IMR-90 (cell line): ENCODE results near the gene FAM151B. TPM values are rescaled to one million over a fixed set of nuclear protein-coding genes. Genes with fewer than 3 reads are reported as not detected.
"Not testable (repeated sequence)": the region's sequence is repeated elsewhere in the genome, so short reads cannot be mapped to it uniquely, and the experiment has no call there.

Experiments used
- ATAC-seq: fragments of 200-7000 bp; cut with Tn5 transposase; 2 replicates; pipeline ENCODE4 v1.9.1; 2020; ENCODE audit warnings: low read depth, mild to moderate bottlenecking, moderate library complexity
- BruUV-seq: library from RNA; stranded (reverse); fragments of 400-500 nt; replicated peaks from 2 replicates; lab custom pipeline; 2021; lab: Mats Ljungman, UMichigan
- CTCF ChIA-PET: fragments of 300-600 bp; formaldehyde crosslinking; extraction: SDS; loops from one replicate; lab custom pipeline; 2021; ENCODE audit warnings: antibody characterized with exemption; lab: Yijun Ruan, JAX
- POLR2A ChIA-PET: fragments of 300-600 bp; sonication (Branson Sonifier 250); formaldehyde crosslinking; loops from one replicate; lab custom pipeline; 2022; ENCODE audit warnings: antibody characterized with exemption; ENCODE audit not compliant: unreplicated experiment; lab: Charles Lee
- DNase-seq: peaks from one replicate; pipeline ENCODE4 v3.0.0; 2013
- H2AFZ ChIP-seq: replicated peaks from 2 replicates; pipeline ENCODE3; 2013; ENCODE audit warnings: low read length, mild to moderate bottlenecking; ENCODE audit not compliant: poor library complexity
- H2AK5ac ChIP-seq: 2 replicates; pipeline ENCODE4 v1.6.1; 2013; ENCODE audit warnings: low read depth, low read length, inconsistent platforms
- H2AK9ac ChIP-seq: replicated peaks from 2 replicates; pipeline ENCODE3; 2013; ENCODE audit warnings: mild to moderate bottlenecking, low read depth, low read length, moderate library complexity; ENCODE audit not compliant: poor library complexity
- H2BK120ac ChIP-seq: 2 replicates; pipeline ENCODE4 v1.6.1; 2013; ENCODE audit warnings: low read depth, low read length, inconsistent platforms
- H2BK15ac ChIP-seq: 3 replicates; pipeline ENCODE4 v1.6.1; 2013; ENCODE audit warnings: low read depth, low read length, inconsistent platforms
- H2BK20ac ChIP-seq: 2 replicates; pipeline ENCODE4 v1.6.1; 2013; ENCODE audit warnings: low read depth, mild to moderate bottlenecking, inconsistent platforms, low read length, moderate library complexity
- H2BK5ac ChIP-seq: 2 replicates; pipeline ENCODE4 v1.6.1; 2013; ENCODE audit warnings: mild to moderate bottlenecking, low read depth, low read length, inconsistent platforms; ENCODE audit not compliant: poor library complexity, severe bottlenecking
- H3K14ac ChIP-seq: replicated peaks from 2 replicates; pipeline ENCODE4 v1.6.1; 2013; ENCODE audit warnings: low read depth, low read length, inconsistent platforms
- H3K18ac ChIP-seq: 2 replicates; pipeline ENCODE4 v1.6.1; 2013; ENCODE audit warnings: low read depth, low read length, control low read depth
- H3K23ac ChIP-seq: 2 replicates; pipeline ENCODE4 v1.6.1; 2013; ENCODE audit warnings: low read depth, low read length, inconsistent platforms
- H3K27ac ChIP-seq: 2 replicates; pipeline ENCODE4 v1.5.1; 2013; ENCODE audit warnings: mild to moderate bottlenecking, control low read depth, low read length; ENCODE audit not compliant: insufficient read depth
- H3K27me3 ChIP-seq: 2 replicates; pipeline ENCODE4 v1.6.1; 2013; ENCODE audit warnings: low read length; ENCODE audit not compliant: control insufficient read depth, insufficient read depth
- H3K36me3 ChIP-seq: 2 replicates; pipeline ENCODE4 v1.6.1; 2013; ENCODE audit warnings: low read length, mixed read lengths; ENCODE audit not compliant: control insufficient read depth, insufficient read depth
- H3K4ac ChIP-seq: 2 replicates; pipeline ENCODE4 v1.6.1; 2013; ENCODE audit warnings: low read depth, low read length, inconsistent platforms
- H3K4me1 ChIP-seq: 2 replicates; pipeline ENCODE4 v1.6.1; 2013; ENCODE audit warnings: low read length, mixed read lengths; ENCODE audit not compliant: control insufficient read depth, insufficient read depth
- H3K4me2 ChIP-seq: 2 replicates; pipeline ENCODE4 v1.6.1; 2013; ENCODE audit warnings: low read depth, mild to moderate bottlenecking, control low read depth, low read length, moderate library complexity
- H3K4me3 ChIP-seq: 2 replicates; pipeline ENCODE4 v1.5.1; 2013; ENCODE audit warnings: low read depth, mild to moderate bottlenecking, control low read depth, low read length, moderate library complexity; ENCODE audit not compliant: insufficient read depth
- H3K56ac ChIP-seq: 2 replicates; pipeline ENCODE4 v1.6.1; 2013; ENCODE audit warnings: low read length, inconsistent platforms; ENCODE audit not compliant: insufficient read depth; ENCODE audit errors: extremely low read depth
- H3K79me1 ChIP-seq, 2 experiments: 2 replicates each; pipeline ENCODE4 v1.6.1; 2013; ENCODE audit warnings: low read length in 2 of 2, inconsistent platforms in 1 of 2, low read depth in 1 of 2
- H3K9ac ChIP-seq: 2 replicates; pipeline ENCODE4 v1.6.1; 2013; ENCODE audit warnings: low read depth, low read length, control low read depth
- H3K9me1 ChIP-seq: 2 replicates; pipeline ENCODE4 v1.6.1; 2013; ENCODE audit warnings: low read length, inconsistent platforms; ENCODE audit not compliant: insufficient read depth
- H3K9me3 ChIP-seq: 2 replicates; pipeline ENCODE4 v1.6.1; 2013; ENCODE audit warnings: low read length; ENCODE audit not compliant: control insufficient read depth, insufficient read depth
- H4K20me1 ChIP-seq: 2 replicates; pipeline ENCODE4 v1.6.1; 2013; ENCODE audit warnings: low read length, inconsistent platforms; ENCODE audit not compliant: insufficient read depth
- H4K5ac ChIP-seq: 2 replicates; pipeline ENCODE4 v1.6.1; 2013; ENCODE audit warnings: mild to moderate bottlenecking, low read depth, low read length, control low read depth
- H4K8ac ChIP-seq, 2 experiments: 2 replicates each; pipeline ENCODE4 v1.6.1; 2013; ENCODE audit warnings: low read depth in 2 of 2, low read length in 2 of 2, control low read depth in 1 of 2, inconsistent platforms in 1 of 2
- H4K91ac ChIP-seq: 2 replicates; pipeline ENCODE4 v1.6.1; 2013; ENCODE audit warnings: low read depth, low read length, inconsistent platforms; ENCODE audit not compliant: insufficient read depth
- FOS ChIP-seq: fragments of 150-350 bp; IDR thresholded peaks from 2 replicates; pipeline ENCODE4 v1.6.1; 2016; ENCODE audit warnings: low read depth, low read length
- MAFK ChIP-seq: IDR thresholded peaks from 2 replicates; pipeline ENCODE4 v1.6.1; 2012; ENCODE audit warnings: low read depth, low read length, improper control_type of control experiment
- MXI1 ChIP-seq: IDR thresholded peaks from 2 replicates; pipeline ENCODE4 v1.6.1; 2012; ENCODE audit warnings: low read depth, mild to moderate bottlenecking, low read length, moderate library complexity, borderline replicate concordance
- RAD21 ChIP-seq: IDR thresholded peaks from 2 replicates; pipeline ENCODE4 v1.6.1; 2012; ENCODE audit warnings: low read length, improper control_type of control experiment
- WGBS, 2 experiments: methylation state at CpG; one replicate each; pipeline versions ENCODE4 v1.1.5 to v1.1.7; 2013; ENCODE audit warnings: missing lambda C conversion rate in 2 of 2; ENCODE audit not compliant: insufficient read length in 1 of 2; ENCODE audit errors: extremely low coverage in 2 of 2; 5-methylcytosine and 5-hydroxymethylcytosine counted together
- dilution Hi-C: fragments of 300-500 bp; cut with HindIII; formaldehyde crosslinking; loops from one replicate; pipeline ENCODE4 v1.14.3; 2018; ENCODE audit warnings: low sequenced_read_pairs; ENCODE audit not compliant: unreplicated experiment
- in situ Hi-C: fragments of 300-500 bp; cut with MboI; formaldehyde crosslinking; loops from 3 replicates; pipeline ENCODE4 v1.14.3; 2019; ENCODE audit warnings: low sequenced_read_pairs, inconsistent platforms, mixed read lengths
- intact Hi-C: fragments of 100-400 bp; cut with micrococcal nuclease; formaldehyde crosslinking; loops from 2 replicates; pipeline ENCODE4 v1.10.0; 2022
- polyA plus RNA-seq, 3 experiments: library from polyadenylated mRNA; depleted of rRNA; stranded (reverse); fragments of >200 nt; gene quantifications; 2 replicates each; pipeline ENCODE4 v1.2.3, GENCODE V29; 2012; ENCODE audit warnings: low replicate concordance in 1 of 3
- total RNA-seq: library from RNA; depleted of rRNA; stranded (reverse); fragments of >200 nt; gene quantifications from 2 replicates; pipeline ENCODE4 v1.2.3, GENCODE V29; 2012
- TF ChIP-seq, protein P1 (sequence below): fragments of 150-350 bp; IDR thresholded peaks from 2 replicates; pipeline ENCODE4 v1.6.1; 2017; ENCODE audit warnings: mild to moderate bottlenecking, antibody characterized with exemption, low read length, low read depth
- TF ChIP-seq, protein P2 (sequence below): fragments of 150-350 bp; IDR thresholded peaks from 2 replicates; pipeline ENCODE4 v1.6.1; 2016; ENCODE audit warnings: low read depth, mild to moderate bottlenecking, low read length, moderate library complexity, borderline replicate concordance

Gene FAM151B
- total and polyA plus RNA-seq, 2 of the 4 experiments (the other 2 are of a cell fraction): 1.0 to 2.9 TPM

DNA sequence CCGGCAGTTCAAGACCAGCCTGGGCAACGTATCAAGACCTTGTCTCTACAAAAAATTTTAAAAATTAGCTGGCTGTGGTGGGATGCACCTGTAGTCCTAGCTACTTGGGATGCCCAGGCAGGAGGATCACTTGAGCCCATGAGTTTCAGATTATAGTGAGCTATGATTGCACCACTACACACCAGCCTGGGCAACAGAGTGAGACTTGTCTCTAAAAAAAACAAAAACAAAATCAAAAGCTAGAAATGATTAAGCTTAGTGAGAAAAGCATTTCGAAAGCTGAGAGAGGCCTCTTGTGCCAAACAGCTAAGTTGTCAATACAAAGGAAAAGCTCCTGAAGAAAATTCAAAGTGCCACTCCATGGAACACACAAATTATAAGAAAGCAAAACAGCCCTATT lies 4.8 kb downstream of the FAM151B start:
- H2BK5ac ChIP-seq: no peak overlapping the region
- H3K27ac ChIP-seq: no peak overlapping the region
- H2AK5ac ChIP-seq: no peak overlapping the region
- no peak overlapping the region for H3K18ac ChIP-seq
- H4K5ac ChIP-seq: no peak overlapping the region
- H3K56ac ChIP-seq: no peak overlapping the region
- WGBS, 2 experiments: 80% methylated on average over 2 of the region's 3 CpGs; no CpG with 5 or more reads in 1 of the 2 experiments
- peaks cover 2% of the 10 kb centered on the region; the same call in 1 of the 2 replicates for H3K4me1 ChIP-seq
- H3K4me3 ChIP-seq: no peak overlapping the region
- BruUV-seq: no TSS peak
- ChIA-PET POLR2A (no interaction called here), CTCF (interaction anchor here (0.7 kb wide), 1 partner anchor 170 kb away, joined by 3 read pairs; no protein-coding TSS in a partner anchor)
- H2BK20ac ChIP-seq: no peak overlapping the region
- H3K9ac ChIP-seq: no peak overlapping the region
- H3K4me2 ChIP-seq: no peak overlapping the region
- H3K79me1 ChIP-seq: no peaks in the 10 kb centered on the region
- H4K91ac ChIP-seq: no peak overlapping the region
- no peak overlapping the region for H2BK120ac ChIP-seq
- in situ Hi-C loops (no loop called here), intact Hi-C loops (no loop called here), dilution Hi-C loops (no loop called here)
- TF ChIP-seq MAFK: no peak
- no peak for TF ChIP-seq RAD21
- TF ChIP-seq, protein P1, sequence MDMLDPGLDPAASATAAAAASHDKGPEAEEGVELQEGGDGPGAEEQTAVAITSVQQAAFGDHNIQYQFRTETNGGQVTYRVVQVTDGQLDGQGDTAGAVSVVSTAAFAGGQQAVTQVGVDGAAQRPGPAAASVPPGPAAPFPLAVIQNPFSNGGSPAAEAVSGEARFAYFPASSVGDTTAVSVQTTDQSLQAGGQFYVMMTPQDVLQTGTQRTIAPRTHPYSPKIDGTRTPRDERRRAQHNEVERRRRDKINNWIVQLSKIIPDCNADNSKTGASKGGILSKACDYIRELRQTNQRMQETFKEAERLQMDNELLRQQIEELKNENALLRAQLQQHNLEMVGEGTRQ: no peak
- TF ChIP-seq, protein P2, sequence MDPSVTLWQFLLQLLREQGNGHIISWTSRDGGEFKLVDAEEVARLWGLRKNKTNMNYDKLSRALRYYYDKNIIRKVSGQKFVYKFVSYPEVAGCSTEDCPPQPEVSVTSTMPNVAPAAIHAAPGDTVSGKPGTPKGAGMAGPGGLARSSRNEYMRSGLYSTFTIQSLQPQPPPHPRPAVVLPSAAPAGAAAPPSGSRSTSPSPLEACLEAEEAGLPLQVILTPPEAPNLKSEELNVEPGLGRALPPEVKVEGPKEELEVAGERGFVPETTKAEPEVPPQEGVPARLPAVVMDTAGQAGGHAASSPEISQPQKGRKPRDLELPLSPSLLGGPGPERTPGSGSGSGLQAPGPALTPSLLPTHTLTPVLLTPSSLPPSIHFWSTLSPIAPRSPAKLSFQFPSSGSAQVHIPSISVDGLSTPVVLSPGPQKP: no peak
- no peak for TF ChIP-seq MXI1
- TF ChIP-seq FOS: no peak
- H4K20me1 ChIP-seq: no peaks in the 10 kb centered on the region
- H3K36me3 ChIP-seq: no peaks in the 10 kb centered on the region
- H4K8ac ChIP-seq: no peak overlapping the region
- H3K27me3 ChIP-seq: no peaks in the 10 kb centered on the region
- no peak overlapping the region for H3K14ac ChIP-seq
- no peak overlapping the region for H2BK15ac ChIP-seq
- no peak for ATAC-seq
- no peak overlapping the region for H3K23ac ChIP-seq
- no peaks in the 10 kb centered on the region for H3K9me3 ChIP-seq
- no peak for DNase-seq
- no peak overlapping the region for H3K4ac ChIP-seq
- no peak overlapping the region for H2AFZ ChIP-seq
- no peaks in the 10 kb centered on the region; the same call in 1 of the 2 replicates for H3K9me1 ChIP-seq
- no peak overlapping the region for H2AK9ac ChIP-seq

DNA sequence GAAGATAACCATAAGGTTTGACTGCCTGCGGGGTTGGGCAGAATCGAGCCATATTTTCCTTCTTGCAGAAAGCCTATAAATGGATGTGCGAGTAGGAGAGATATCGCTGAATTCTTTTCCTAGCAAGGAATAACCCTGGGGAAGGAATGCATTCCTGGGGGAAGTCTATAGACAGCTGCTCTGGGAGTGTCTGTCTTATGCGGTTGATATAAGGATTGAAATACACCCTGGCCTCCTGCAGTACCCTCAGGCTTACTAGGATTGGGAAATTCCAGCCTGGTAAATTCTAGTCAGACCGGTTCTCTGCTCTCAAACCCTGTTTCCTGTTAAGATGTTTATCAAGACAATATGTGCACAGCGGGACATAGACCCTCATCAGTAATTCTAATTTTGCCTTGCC lies 5.5 kb downstream of the FAM151B start:
- H3K4me2 ChIP-seq, H2BK15ac ChIP-seq, in situ Hi-C loops, H3K18ac ChIP-seq, H3K27ac ChIP-seq, H3K9me1 ChIP-seq, H3K79me1 ChIP-seq, dilution Hi-C loops, intact Hi-C loops, H3K27me3 ChIP-seq, H3K4me1 ChIP-seq, H2AK5ac ChIP-seq, DNase-seq, H3K4me3 ChIP-seq, H4K20me1 ChIP-seq, H2AK9ac ChIP-seq, H3K4ac ChIP-seq, POLR2A ChIA-PET, H3K9ac ChIP-seq, H4K8ac ChIP-seq, H3K9me3 ChIP-seq, BruUV-seq, H2BK120ac ChIP-seq, ATAC-seq, H3K56ac ChIP-seq, H2BK5ac ChIP-seq, H2AFZ ChIP-seq, H3K36me3 ChIP-seq, H3K14ac ChIP-seq, H2BK20ac ChIP-seq, H3K23ac ChIP-seq, CTCF ChIA-PET, H4K91ac ChIP-seq, H4K5ac ChIP-seq: not testable (repeated sequence)
- WGBS, 2 experiments: 100% methylated on average over 3 of the region's 7 CpGs; no CpG with 5 or more reads in 1 of the 2 experiments
